Prostate gland (tissue), 2 donors: ENCODE results near the gene HAP1. TPM values are rescaled to one million over a fixed set of nuclear protein-coding genes. Genes with fewer than 3 reads are reported as not detected.

ENCODE experiments used
- DNase-seq: peaks from one replicate; pipeline ENCODE4 v3.0.0-alpha.2; 2019; ENCODE audit warnings: low spot score
- H3K27ac ChIP-seq, 2 donors: fragments of 200-600 bp; sonication (generic); 2 replicates each; pipeline ENCODE4 v1.5.1; 2017 to 2019
- H3K27me3 ChIP-seq: fragments of 200-600 bp; sonication (generic); replicated peaks from 2 replicates; pipeline ENCODE4 v1.5.1; 2019; ENCODE audit not compliant: insufficient read depth
- H3K36me3 ChIP-seq, 2 donors: fragments of 200-600 bp; sonication (generic); 1 replicate in 1 of 2; 2 replicates in 1 of 2; pipeline versions ENCODE4 v1.5.1 to v1.8.1; 2017 to 2019
- H3K4me1 ChIP-seq: fragments of 200-600 bp; sonication (generic); replicated peaks from 2 replicates; pipeline ENCODE4 v1.5.1; 2019
- H3K4me3 ChIP-seq, 2 donors: fragments of 200-600 bp; sonication (generic); 2 replicates each; pipeline ENCODE4 v1.5.1; 2017 to 2019
- H3K9me3 ChIP-seq: fragments of 200-600 bp; sonication (generic); 2 replicates; pipeline ENCODE4 v1.5.1; 2017
- POLR2A ChIP-seq: fragments of 450-650 bp; IDR thresholded peaks from one replicate; pipeline ENCODE4 v1.6.1; 2016; ENCODE audit warnings: antibody characterized with exemption, mild to moderate bottlenecking
- POLR2AphosphoS5 ChIP-seq: sonication (generic); formaldehyde crosslinking; IDR thresholded peaks from one replicate; pipeline ENCODE4 v1.6.1; 2017; ENCODE audit warnings: antibody characterized with exemption
- WGBS: methylation state at CpG from one replicate; pipeline ENCODE4 v1.1.5; 2018; 5-methylcytosine and 5-hydroxymethylcytosine counted together
- intact Hi-C: fragments of 100-400 bp; cut with DNase I; formaldehyde crosslinking; loops from one replicate; pipeline ENCODE4 v1.14.2; 2022
- total RNA-seq, 2 donors: library from RNA; depleted of rRNA; stranded (reverse); fragments of >200 nt; gene quantifications; one replicate each; pipeline ENCODE4 v1.1.0, GENCODE V29; 2016
- TF ChIP-seq, protein P1 (sequence below), 4 experiments: fragments of 200-600 bp in 2 of 4; fragments of 450-650 bp in 2 of 4; sonication (generic) in 2 of 4; IDR thresholded peaks; 1 replicate in 3 of 4; 2 replicates in 1 of 4; pipeline ENCODE4 v1.5.1; 2016 to 2019; ENCODE audit warnings: antibody characterized with exemption in 4 of 4, mild to moderate bottlenecking in 2 of 4, moderate library complexity in 2 of 4

Gene HAP1
- total RNA-seq, 2 donors from 2014 or later, result 0.55 to 3.6 TPM

DNA sequence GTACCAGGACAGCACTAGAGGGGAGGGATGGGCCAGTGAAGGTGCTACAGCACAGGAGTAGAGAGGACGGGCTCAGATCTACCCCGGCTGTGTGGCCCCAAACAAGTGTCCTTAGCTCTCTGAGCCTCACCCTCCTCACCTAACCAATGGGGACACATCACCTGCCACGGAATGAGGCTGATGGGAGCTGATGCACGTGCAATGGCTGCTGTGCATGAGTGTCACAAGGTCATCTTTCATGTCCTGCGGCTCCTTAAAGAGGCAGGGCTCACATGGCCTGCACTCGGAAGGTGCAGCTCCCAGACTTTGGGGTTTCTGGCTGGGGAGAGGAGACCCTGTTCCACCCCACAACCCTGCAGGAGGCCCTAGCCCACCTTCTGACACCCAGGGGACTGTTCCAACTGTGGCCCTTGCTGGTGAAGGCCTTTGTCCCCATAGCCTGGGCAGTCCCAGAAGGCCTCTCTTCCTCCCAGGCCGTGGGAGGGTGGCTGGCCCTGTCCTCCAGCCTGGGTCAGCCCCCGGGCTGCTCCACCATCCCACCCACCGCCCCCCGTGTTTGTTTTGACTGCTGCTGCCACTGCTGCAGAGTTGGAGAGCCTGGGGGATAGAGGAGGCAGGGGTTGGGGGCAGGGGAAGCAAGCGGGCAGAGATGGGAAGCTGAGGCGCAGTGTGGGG, 10.5 kb downstream of the HAP1 start:
- Histone ChIP-seq H3K27ac (no peak overlapping the region), H3K36me3 (no peaks in the 10 kb centered on the region), H3K4me1 (no peaks in the 10 kb centered on the region), H3K4me3 (no peak overlapping the region), H3K9me3 (no peaks in the 10 kb centered on the region), H3K27me3 (no peaks in the 10 kb centered on the region)
- 74% methylated on average over 12 of the region's 12 CpGs for WGBS
- intact Hi-C loops, result no loop called here
- no peak for DNase-seq
- TF ChIP-seq POLR2A (no peak), POLR2AphosphoS5 (no peak)
- TF ChIP-seq, protein P1, sequence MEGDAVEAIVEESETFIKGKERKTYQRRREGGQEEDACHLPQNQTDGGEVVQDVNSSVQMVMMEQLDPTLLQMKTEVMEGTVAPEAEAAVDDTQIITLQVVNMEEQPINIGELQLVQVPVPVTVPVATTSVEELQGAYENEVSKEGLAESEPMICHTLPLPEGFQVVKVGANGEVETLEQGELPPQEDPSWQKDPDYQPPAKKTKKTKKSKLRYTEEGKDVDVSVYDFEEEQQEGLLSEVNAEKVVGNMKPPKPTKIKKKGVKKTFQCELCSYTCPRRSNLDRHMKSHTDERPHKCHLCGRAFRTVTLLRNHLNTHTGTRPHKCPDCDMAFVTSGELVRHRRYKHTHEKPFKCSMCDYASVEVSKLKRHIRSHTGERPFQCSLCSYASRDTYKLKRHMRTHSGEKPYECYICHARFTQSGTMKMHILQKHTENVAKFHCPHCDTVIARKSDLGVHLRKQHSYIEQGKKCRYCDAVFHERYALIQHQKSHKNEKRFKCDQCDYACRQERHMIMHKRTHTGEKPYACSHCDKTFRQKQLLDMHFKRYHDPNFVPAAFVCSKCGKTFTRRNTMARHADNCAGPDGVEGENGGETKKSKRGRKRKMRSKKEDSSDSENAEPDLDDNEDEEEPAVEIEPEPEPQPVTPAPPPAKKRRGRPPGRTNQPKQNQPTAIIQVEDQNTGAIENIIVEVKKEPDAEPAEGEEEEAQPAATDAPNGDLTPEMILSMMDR (IDR thresholded peaks at IDR 0.05), result no peak

DNA sequence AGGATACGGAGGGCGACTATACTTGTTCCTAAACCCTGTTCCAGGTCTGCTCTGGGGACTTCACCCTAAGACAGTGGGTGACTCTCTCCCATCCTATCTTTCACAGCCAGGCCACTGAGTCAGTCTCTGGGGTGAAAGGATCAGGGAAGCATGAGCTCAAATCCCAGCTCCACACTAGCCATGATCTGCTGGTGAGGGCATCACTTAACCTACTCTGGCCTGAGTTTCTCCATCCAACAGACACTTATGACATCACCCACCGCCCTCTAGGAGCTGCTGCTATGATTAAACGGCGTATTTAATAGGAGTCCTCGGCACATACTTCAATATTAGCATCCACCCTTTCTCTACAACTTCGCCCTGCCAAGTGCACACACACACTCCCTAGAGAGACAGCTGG, 12.2 kb downstream of the HAP1 start:
- Histone ChIP-seq H3K27me3 (no peaks in the 10 kb centered on the region), H3K36me3 (no peaks in the 10 kb centered on the region), H3K9me3 (no peaks in the 10 kb centered on the region), H3K4me3 (no peak overlapping the region), H3K4me1 (peaks cover 6% of the 10 kb centered on the region), H3K27ac (no peak overlapping the region)
- WGBS, result 88% methylated on average over 7 of the region's 7 CpGs
- TF ChIP-seq POLR2A, result no peak
- TF ChIP-seq, protein P1 (IDR thresholded peaks at IDR 0.05), result no peak
- no peak for TF ChIP-seq POLR2AphosphoS5
- no peak for DNase-seq
- intact Hi-C loops, result no loop called here

DNA sequence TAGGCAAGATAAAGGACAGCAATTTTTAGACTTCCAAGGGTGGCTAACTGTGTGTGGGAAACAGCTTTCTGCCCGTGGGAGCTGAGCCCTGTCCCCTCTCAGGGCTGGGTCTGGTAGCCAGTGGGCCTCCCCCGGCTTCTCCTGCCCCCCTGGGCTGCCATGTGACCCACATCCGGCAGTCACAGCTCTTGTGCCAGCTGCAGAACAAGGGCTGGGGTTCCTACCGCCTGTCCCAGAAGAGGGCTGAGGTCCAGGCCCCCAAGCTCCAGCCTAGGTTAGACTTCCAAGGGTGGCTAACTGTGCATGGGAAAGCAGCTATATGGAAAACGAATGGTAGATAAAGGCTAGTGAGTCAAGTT, 16.2 kb downstream of the HAP1 start:
- no peaks in the 10 kb centered on the region for H3K9me3 ChIP-seq
- H3K4me3 ChIP-seq, result no peak overlapping the region
- peaks cover 6% of the 10 kb centered on the region for H3K4me1 ChIP-seq
- H3K36me3 ChIP-seq, result no peaks in the 10 kb centered on the region
- DNase-seq, result no peak
- TF ChIP-seq POLR2AphosphoS5, result no peak
- no peak for TF ChIP-seq POLR2A
- TF ChIP-seq, protein P1 (IDR thresholded peaks at IDR 0.05), result no peak
- H3K27me3 ChIP-seq, result no peaks in the 10 kb centered on the region
- 48% methylated on average over 5 of the region's 5 CpGs for WGBS
- H3K27ac ChIP-seq, result peak overlapping the region; percentile 18 to 31
- intact Hi-C loops, result no loop called here

DNA sequence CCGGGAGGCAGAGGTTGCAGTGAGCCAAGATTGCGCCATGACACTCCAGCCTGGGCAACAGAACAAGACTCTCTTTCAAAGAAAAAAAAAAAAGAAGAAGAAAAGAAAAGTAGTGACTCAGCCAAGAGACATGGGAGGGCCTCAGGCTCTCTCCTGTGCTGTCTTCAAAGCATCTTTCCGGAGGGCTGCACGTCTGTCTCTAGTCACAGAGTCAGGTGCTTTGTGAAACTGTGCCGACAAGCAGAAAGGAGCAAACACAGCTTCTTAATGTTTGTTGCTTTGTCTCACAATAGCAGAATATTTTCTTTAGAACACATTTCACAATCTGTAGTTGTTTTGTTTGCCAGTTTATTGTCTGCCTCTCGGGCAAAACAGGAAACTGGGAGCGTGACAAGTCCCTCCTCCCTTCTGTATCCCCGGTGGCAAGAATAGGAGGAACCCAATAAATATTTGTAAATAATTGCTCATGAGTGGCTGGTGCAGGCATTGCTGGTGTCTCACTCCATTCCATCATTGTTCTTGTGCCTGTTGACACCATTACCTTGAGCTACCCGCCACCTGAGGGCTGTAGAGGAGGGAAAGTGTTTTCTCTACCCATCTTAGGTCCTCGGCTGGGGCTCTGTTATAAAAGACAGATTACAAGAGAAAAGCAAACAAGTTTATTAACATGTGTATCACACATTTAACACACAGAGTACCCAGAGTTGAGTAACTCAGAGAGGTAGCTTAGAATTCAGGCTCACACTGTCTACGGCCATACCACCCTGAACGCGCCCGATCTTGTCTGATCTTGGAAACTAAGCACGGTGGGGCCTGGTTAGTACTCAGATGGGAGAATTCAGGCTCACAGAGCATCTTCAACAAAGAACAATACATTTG, 16.8 kb downstream of the HAP1 start:
- Histone ChIP-seq H3K4me3 (no peak overlapping the region), H3K9me3 (no peaks in the 10 kb centered on the region), H3K36me3 (no peaks in the 10 kb centered on the region), H3K27me3 (no peaks in the 10 kb centered on the region), H3K27ac (peak overlapping the region; percentile 18 to 31), H3K4me1 (peaks cover 6% of the 10 kb centered on the region)
- WGBS, result 40% methylated on average over 15 of the region's 15 CpGs
- TF ChIP-seq POLR2AphosphoS5 (peak; percentile 70), POLR2A (no peak)
- peak; percentile 54 for DNase-seq
- intact Hi-C loops, result no loop called here

DNA sequence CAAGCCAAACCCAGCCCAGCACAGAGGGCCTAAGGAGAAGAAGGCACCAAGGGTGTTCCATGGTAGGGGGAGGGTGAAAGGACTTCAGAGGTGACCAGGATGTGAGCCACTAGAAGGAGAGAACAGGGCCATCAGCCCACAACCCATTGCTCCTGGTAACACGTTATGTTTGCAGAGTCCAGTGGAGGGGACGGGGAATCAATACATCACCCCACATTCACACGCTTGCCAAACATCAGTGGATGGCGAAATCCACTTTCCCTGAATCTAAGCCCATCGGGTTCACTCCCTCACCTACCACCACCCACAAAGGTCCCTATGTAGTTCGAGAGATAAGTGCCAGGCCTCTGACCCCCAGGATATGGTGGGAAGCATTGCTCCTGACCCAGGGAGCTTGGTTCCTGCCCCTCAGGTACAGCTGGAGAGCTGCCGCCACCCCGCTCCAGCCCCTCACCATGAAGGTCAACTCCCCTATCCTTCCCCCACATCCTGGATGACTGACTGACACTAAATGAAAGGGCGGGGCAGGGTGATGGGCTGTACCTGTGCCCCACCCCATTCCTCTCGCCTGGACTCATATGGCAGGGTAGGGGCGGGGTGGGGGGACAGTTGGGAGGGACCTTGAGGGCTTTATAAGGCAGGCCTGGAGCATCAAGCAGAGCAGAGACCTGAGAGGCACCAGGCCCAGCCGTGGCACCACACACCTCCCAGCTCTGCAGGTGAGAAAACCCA, 22.6 kb downstream of the HAP1 start, which contains the start of gene GAST:
TSS of gene GAST (plus strand) at position 663 of the 732 bp plus-strand sequence. CDS start 3,106 bp downstream, outside the sequence.
- no peak within 1 kb of the TSS for H3K4me3 ChIP-seq
- no peaks in the 10 kb centered on the region for H3K4me1 ChIP-seq
- no peak for TF ChIP-seq POLR2A
- TF ChIP-seq, protein P1 (IDR thresholded peaks at IDR 0.05), result no peak
- TF ChIP-seq POLR2AphosphoS5, result no peak
- 88% methylated on average over 12 of the region's 12 CpGs for WGBS
- H3K9me3 ChIP-seq, result no peaks in the 10 kb centered on the region
- H3K36me3 ChIP-seq, result no peaks in the 10 kb centered on the region
- H3K27ac ChIP-seq, result no peak within 1 kb of the TSS
- H3K27me3 ChIP-seq, result no peaks in the 10 kb centered on the region
- intact Hi-C loops, result no loop called here
- no peak for DNase-seq
